Activated naive CD4-positive, alpha-beta T cell treated with anti-CD3 and anti-CD28 coated beads for 36 hours (primary cell): ENCODE results near the gene PPP2R3C. TPM values are rescaled to one million over a fixed set of nuclear protein-coding genes. Genes with fewer than 3 reads are reported as not detected.
"Not testable (repeated sequence)": the region's sequence is repeated elsewhere in the genome, so short reads cannot be mapped to it uniquely, and the experiment has no call there.

Experiments used
- CTCF ChIA-PET: fragments of 350-600 bp; sonication (Branson Sonifier 250); formaldehyde crosslinking; loops from one replicate; lab custom pipeline; 2021; ENCODE audit warnings: antibody characterized with exemption; lab: Charles Lee
- DNase-seq: peaks from one replicate; pipeline ENCODE4 v3.0.0-alpha.2; 2020
- H3K27ac Mint-ChIP-seq: one replicate; pipeline ENCODE4 v1.8.0; 2021; ENCODE audit warnings: mild to moderate bottlenecking, mixed read lengths
- H3K27me3 Mint-ChIP-seq: one replicate; pipeline ENCODE4 v1.8.0; 2021; ENCODE audit warnings: low read depth, mixed read lengths
- H3K36me3 Mint-ChIP-seq: one replicate; pipeline ENCODE4 v1.8.0; 2021; ENCODE audit warnings: low read depth, mixed read lengths
- H3K4me1 Mint-ChIP-seq: one replicate; pipeline ENCODE4 v1.8.0; 2021; ENCODE audit warnings: low read depth, mixed read lengths
- H3K4me3 Mint-ChIP-seq: one replicate; pipeline ENCODE4 v1.8.0; 2021; ENCODE audit warnings: mild to moderate bottlenecking, moderate library complexity, mixed read lengths
- H3K9me3 Mint-ChIP-seq: one replicate; pipeline ENCODE4 v1.8.0; 2021; ENCODE audit warnings: mixed read lengths
- intact Hi-C: fragments of 100-400 bp; cut with micrococcal nuclease; formaldehyde crosslinking; loops from one replicate; pipeline ENCODE4 v1.15.1; 2023
- total RNA-seq, 2 experiments: library from RNA; stranded (reverse); gene quantifications; one replicate each; pipeline ENCODE4 v1.2.3, GENCODE V29; 2021

PPP2R3C gene
- total RNA-seq, 2 experiments from 2014 or later = 44.5 to 47.5 TPM

DNA sequence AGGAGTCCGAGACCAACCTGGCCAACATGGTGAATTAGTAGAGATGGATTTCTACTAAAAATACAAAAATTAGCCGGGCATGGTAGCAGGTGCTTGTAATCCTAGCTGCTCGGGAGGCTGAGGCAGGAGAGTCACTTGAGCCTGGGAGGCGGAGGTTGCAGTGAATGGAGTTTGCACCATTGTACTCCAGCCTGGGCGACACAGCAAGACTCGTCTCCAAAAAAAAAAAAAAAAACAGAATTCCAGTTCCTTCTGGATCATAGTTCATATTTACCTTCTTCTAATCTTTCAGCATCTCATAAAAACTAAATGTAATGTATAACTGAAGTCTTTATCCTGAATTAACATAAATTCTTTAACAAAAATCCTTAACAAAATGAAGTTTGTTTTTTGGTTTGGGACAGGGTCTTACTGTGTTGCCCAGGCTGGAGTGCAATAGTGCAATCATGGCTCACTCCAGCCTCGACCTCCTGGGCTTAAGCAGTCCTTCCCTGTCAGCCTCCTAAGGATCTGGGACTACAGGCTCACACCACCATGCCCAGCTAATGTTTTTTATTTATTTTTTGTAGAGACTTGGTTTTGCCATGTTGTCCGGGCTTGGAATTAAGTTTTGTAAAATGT, 38.1 kb downstream of the PPP2R3C start:
- peaks cover 23% of the 10 kb centered on the region for H3K36me3 Mint-ChIP-seq
- H3K4me3 Mint-ChIP-seq = no peak overlapping the region
- CTCF ChIA-PET = no interaction called here

GRCh38 chr14:35079742-35080141, 42.0 kb downstream of the PPP2R3C start:
- Mint-ChIP-seq H3K4me3 (no peak overlapping the region), H3K27me3 (no peaks in the 10 kb centered on the region), H3K27ac (no peak overlapping the region), H3K9me3 (no peaks in the 10 kb centered on the region), H3K4me1 (no peaks in the 10 kb centered on the region), H3K36me3 (peaks cover 11% of the 10 kb centered on the region)
- DNase-seq = no peak
- CTCF ChIA-PET = interaction anchor here (1.1 kb wide), 1 partner anchor 325 kb away, joined by 3 read pairs; no protein-coding TSS in a partner anchor
- intact Hi-C loops = no loop called here

More for the DNA sequence above, 38.1 kb downstream of the PPP2R3C start:
- no peaks in the 10 kb centered on the region for H3K4me1 Mint-ChIP-seq
- DNase-seq = no peak
- H3K27me3 Mint-ChIP-seq = no peaks in the 10 kb centered on the region
- intact Hi-C loops = no loop called here
- H3K27ac Mint-ChIP-seq = no peak overlapping the region
- no peaks in the 10 kb centered on the region for H3K9me3 Mint-ChIP-seq

DNA sequence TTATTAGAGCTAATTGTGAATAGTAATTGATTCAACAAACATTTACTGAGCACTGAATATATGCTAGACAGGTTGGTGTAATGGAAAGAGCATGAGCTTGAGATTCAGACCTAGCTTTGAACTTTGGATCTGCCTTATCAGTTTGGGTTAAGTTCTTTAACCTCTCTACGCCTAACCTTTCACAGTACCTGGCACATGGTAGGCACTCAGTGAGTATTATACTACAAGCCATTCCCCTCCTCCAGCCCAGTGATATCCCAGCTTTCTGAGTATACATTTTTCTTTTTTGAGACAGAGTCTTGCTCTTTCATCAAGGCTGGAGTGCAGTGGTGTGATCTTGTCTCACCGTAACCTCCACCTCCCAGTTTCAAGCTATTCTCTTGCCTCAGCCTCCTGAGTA, 43.7 kb downstream of the PPP2R3C start:
- intact Hi-C loops = no loop called here
- H3K4me1 Mint-ChIP-seq = no peaks in the 10 kb centered on the region
- H3K36me3 Mint-ChIP-seq = peaks cover 8% of the 10 kb centered on the region
- peak overlapping the region; percentile 26 for H3K27ac Mint-ChIP-seq
- no peak for DNase-seq
- no peak overlapping the region for H3K4me3 Mint-ChIP-seq
- no peaks in the 10 kb centered on the region for H3K27me3 Mint-ChIP-seq
- CTCF ChIA-PET = no interaction called here
- H3K9me3 Mint-ChIP-seq = no peaks in the 10 kb centered on the region

GRCh38 chr14:35073486-35073885, 48.3 kb downstream of the PPP2R3C start:
- H3K27me3 Mint-ChIP-seq = no peaks in the 10 kb centered on the region
- intact Hi-C loops = no loop called here
- H3K36me3 Mint-ChIP-seq = peaks cover 10% of the 10 kb centered on the region
- DNase-seq = no peak
- no peak overlapping the region for H3K27ac Mint-ChIP-seq
- no peak overlapping the region for H3K4me3 Mint-ChIP-seq
- no peaks in the 10 kb centered on the region for H3K4me1 Mint-ChIP-seq
- CTCF ChIA-PET = no interaction called here
- H3K9me3 Mint-ChIP-seq = no peaks in the 10 kb centered on the region

DNA sequence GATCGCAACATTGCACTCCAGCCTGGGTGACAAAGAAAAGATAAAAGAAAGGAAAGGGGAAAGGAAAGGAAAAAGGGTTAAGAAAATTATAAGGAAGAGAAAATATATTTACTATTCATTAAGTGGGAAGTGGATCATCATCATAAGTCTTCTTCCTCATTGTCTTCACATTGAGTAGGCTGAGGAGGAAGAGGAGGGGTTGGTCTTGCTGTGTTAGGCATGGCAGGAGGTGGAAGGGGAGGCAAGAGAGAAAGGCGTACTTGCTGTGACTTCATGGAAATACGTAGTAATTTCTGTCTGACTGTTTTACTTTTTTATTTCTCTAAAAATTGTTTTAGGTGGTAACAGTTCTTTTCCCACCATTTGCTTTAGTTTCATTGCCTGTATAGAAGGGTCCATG, 49.6 kb downstream of the PPP2R3C start:
- CTCF ChIA-PET = no interaction called here
- H3K36me3 Mint-ChIP-seq = peaks cover 15% of the 10 kb centered on the region
- no peak overlapping the region for H3K4me3 Mint-ChIP-seq
- intact Hi-C loops = no loop called here
- H3K9me3 Mint-ChIP-seq = no peaks in the 10 kb centered on the region
- H3K27ac Mint-ChIP-seq = no peak overlapping the region
- no peaks in the 10 kb centered on the region for H3K4me1 Mint-ChIP-seq
- H3K27me3 Mint-ChIP-seq = no peaks in the 10 kb centered on the region
- no peak for DNase-seq

GRCh38 chr14:35068238-35069012, 53.4 kb downstream of the PPP2R3C start:
- CTCF ChIA-PET = no interaction called here
- intact Hi-C loops = no loop called here
- Mint-ChIP-seq H3K27ac (no peak overlapping the region), H3K4me3 (no peak overlapping the region), H3K4me1 (no peaks in the 10 kb centered on the region), H3K27me3 (no peaks in the 10 kb centered on the region), H3K36me3 (peaks cover 11% of the 10 kb centered on the region), H3K9me3 (no peaks in the 10 kb centered on the region)
- DNase-seq = no peak

DNA sequence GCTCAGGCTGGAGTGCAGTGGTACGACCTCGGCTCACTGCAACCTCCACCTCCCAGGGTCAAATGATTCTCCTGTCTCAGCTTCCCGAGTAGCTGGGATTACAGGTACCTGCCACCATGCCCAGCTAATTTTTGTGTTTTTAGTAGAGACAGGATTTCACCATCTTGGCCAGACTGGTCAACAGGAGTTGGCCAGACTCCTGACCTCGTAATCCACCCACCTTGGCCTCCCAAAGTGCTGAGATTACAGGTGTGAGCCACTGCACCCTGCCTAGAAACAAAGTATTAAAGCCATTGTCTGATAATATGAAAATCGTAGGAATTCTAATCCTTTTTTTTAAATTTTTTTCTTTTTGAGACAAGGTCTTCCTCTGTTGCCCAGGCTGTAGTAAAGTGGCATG, 56.1 kb downstream of the PPP2R3C start:
- CTCF ChIA-PET, intact Hi-C loops, H3K4me3 Mint-ChIP-seq, DNase-seq, H3K4me1 Mint-ChIP-seq, H3K27ac Mint-ChIP-seq, H3K9me3 Mint-ChIP-seq, H3K27me3 Mint-ChIP-seq: not testable (repeated sequence)
- peaks cover 11% of the 10 kb centered on the region for H3K36me3 Mint-ChIP-seq

DNA sequence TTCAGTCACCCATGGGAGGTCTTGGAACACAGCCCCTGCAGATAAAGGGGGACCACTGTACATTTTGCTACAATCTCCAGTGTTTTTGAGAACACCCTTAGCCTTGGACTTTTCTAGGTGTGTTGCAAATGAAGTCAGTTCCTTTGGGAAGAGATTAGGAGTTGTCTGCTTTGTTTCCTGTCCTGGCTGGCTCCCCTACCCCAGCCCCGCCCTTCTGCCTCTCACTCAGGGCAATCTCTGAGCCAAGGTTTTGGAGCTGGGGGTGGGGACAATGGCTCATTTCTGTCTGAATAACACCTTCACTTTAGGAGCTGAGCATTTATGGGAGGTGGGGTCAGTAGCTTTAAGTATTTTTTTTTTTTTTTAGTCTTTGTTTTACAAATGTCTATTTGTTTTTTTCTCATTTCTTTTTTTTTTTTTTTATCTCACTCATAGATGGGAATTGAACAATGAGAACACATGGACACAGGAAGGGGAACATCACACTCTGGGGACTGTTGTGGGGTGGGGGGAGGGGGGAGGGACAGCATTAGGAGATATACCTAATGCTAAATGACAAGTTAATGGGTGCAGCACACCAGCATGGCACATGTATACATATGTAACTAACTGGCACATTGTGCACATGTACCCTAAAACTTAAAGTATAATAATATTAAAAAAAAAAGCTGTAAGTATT, 60.5 kb downstream of the PPP2R3C start:
- CTCF ChIA-PET = interaction anchor here (0.5 kb wide), 1 partner anchor 29 kb away, joined by 3 read pairs; no protein-coding TSS in a partner anchor
- H3K4me3 Mint-ChIP-seq, H3K27ac Mint-ChIP-seq, H3K4me1 Mint-ChIP-seq, H3K9me3 Mint-ChIP-seq, intact Hi-C loops, DNase-seq, H3K27me3 Mint-ChIP-seq: not testable (repeated sequence)
- peaks cover 16% of the 10 kb centered on the region for H3K36me3 Mint-ChIP-seq

DNA sequence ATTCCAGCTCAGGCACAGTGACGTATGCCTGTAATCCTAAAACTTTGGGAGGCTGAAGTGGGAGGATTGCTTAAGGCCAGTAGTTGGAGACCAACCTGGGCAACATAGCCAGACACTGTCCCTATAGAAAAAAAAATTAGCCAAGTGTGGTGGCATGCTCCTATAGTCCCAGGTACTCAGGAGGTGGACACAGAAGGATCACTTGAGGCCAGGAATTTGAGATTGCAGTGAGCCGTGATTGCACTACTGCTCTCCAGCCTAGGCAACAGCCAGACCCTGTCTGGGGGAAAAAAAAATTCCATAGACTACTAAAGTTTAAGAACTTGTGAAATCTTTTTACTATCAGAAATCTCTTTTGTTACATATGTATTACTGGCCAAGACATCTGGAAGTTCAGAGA, 69.2 kb downstream of the PPP2R3C start:
- Mint-ChIP-seq H3K36me3 (peaks cover 14% of the 10 kb centered on the region), H3K4me1 (peaks cover 16% of the 10 kb centered on the region), H3K9me3 (no peaks in the 10 kb centered on the region), H3K4me3 (no peak overlapping the region), H3K27me3 (no peaks in the 10 kb centered on the region), H3K27ac (no peak overlapping the region)
- CTCF ChIA-PET = no interaction called here
- intact Hi-C loops = no loop called here
- no peak for DNase-seq

GRCh38 chr14:35051796-35052195, 70.0 kb downstream of the PPP2R3C start:
- Mint-ChIP-seq H3K27me3 (no peaks in the 10 kb centered on the region), H3K36me3 (peaks cover 14% of the 10 kb centered on the region), H3K9me3 (no peaks in the 10 kb centered on the region), H3K4me3 (no peak overlapping the region), H3K27ac (no peak overlapping the region), H3K4me1 (peaks cover 19% of the 10 kb centered on the region)
- intact Hi-C loops = no loop called here
- DNase-seq = no peak
- CTCF ChIA-PET = no interaction called here

DNA sequence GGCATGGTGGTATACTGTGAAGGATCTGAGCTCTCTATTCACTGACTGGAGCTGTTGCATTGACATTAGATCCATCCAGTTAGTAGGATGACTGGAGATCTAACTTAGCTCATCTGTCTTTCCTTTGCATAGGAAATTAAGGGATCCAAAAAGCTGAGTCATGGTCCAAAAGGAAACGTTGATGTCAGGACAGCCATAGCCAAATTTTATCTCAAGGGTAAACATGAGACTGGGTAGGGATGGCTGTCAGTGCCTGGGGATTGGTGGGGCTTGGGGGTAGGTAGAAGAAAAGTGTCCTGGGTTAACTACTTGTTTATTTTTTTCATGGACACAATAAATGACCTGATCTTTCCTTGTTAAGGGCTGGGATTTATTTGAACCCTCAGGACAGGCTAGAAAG, 71.1 kb downstream of the PPP2R3C start:
- Mint-ChIP-seq H3K9me3 (no peaks in the 10 kb centered on the region), H3K27ac (no peak overlapping the region), H3K27me3 (no peaks in the 10 kb centered on the region), H3K4me3 (no peak overlapping the region), H3K36me3 (peaks cover 10% of the 10 kb centered on the region), H3K4me1 (peaks cover 16% of the 10 kb centered on the region)
- CTCF ChIA-PET = interaction anchor here (1.0 kb wide), 1 partner anchor 92 kb away, joined by 3 read pairs; no protein-coding TSS in a partner anchor
- DNase-seq = no peak
- intact Hi-C loops = no loop called here

- H3K4me3 Mint-ChIP-seq = peak overlapping the region; percentile 89
- H3K36me3 Mint-ChIP-seq = peaks cover 8% of the 10 kb centered on the region
- CTCF ChIA-PET = interaction anchor here (0.6 to 0.7 kb wide), 2 partner anchors 195 to 238 kb away, joined by 3 to 5 read pairs; no protein-coding TSS in a partner anchor
- H3K9me3 Mint-ChIP-seq = no peaks in the 10 kb centered on the region
- H3K27me3 Mint-ChIP-seq = no peaks in the 10 kb centered on the region
- H3K27ac Mint-ChIP-seq = no peak overlapping the region
- intact Hi-C loops = loop anchor here (2.0 to 10.0 kb wide), 10 partner anchors 239 to 1267 kb away; partner anchors contain the start of genes BRMS1L, EAPP, RALGAPA1 and SPTSSA
- no peak for DNase-seq
- peaks cover 23% of the 10 kb centered on the region for H3K4me1 Mint-ChIP-seq
Measured at GRCh38 chr14:35047976-35048513, 73.7 kb downstream of the PPP2R3C start.
